Measurements from ENCODE around the gene WDFY1. TPM values are rescaled to one million over a fixed set of nuclear protein-coding genes. Genes with fewer than 3 reads are reported as not detected.

The WDFY1 gene
- total RNA-seq, 1 donor from 2014 or later = 52.6 TPM

GRCh38 chr2:223969856-223970255 lies 24.7 kb upstream of the WDFY1 start:
- H2AFZ ChIP-seq (ENCODE audit: low read depth, low read length) = no peak overlapping the region
- H3K4me1 ChIP-seq (ENCODE audit: insufficient read depth, low read length) = peaks cover 8% of the 10 kb centered on the region
- FAIRE-seq = no peak
- H3K27ac ChIP-seq (ENCODE audit: low read depth, low read length) = no peak overlapping the region
- no peaks in the 10 kb centered on the region for H3K27me3 ChIP-seq (ENCODE audit: insufficient read depth, low read length)
- H3K27me3 Mint-ChIP-seq (ENCODE audit: low read depth, unreplicated experiment) = no peaks in the 10 kb centered on the region
- peaks cover 9% of the 10 kb centered on the region for H3K36me3 ChIP-seq (ENCODE audit: insufficient read depth, low read length)
- H3K79me2 ChIP-seq (ENCODE audit: insufficient read depth, low read length) = peaks cover 9% of the 10 kb centered on the region
- no peak for TF ChIP-seq CTCF (IDR thresholded peaks at IDR 0.05; ENCODE audit: insufficient read depth, low read depth, low read length)
- H3K9ac ChIP-seq (ENCODE audit: low read length) = no peak overlapping the region
- H3K27ac Mint-ChIP-seq (ENCODE audit: unreplicated experiment) = peak overlapping the region; percentile 55
- H3K4me1 Mint-ChIP-seq (ENCODE audit: low read depth, unreplicated experiment) = peaks cover 9% of the 10 kb centered on the region
- no peaks in the 10 kb centered on the region for H4K20me1 ChIP-seq (ENCODE audit: insufficient read depth, low read length)
- no peaks in the 10 kb centered on the region for H3K9me3 Mint-ChIP-seq (ENCODE audit: unreplicated experiment)
- H3K4me3 Mint-ChIP-seq (ENCODE audit: unreplicated experiment) = no peak overlapping the region
- peak; percentile 15 for DNase-seq (ENCODE audit: low read depth)
- H3K4me3 ChIP-seq (ENCODE audit: insufficient read depth, low read depth, low read length) = no peak overlapping the region
- no peak overlapping the region for H3K4me2 ChIP-seq (ENCODE audit: low read length)
- no peaks in the 10 kb centered on the region for H3K36me3 Mint-ChIP-seq (ENCODE audit: low read depth, unreplicated experiment)
- no peaks in the 10 kb centered on the region for H3K9me3 ChIP-seq (ENCODE audit: insufficient read depth, low read depth, low read length)

GRCh38 chr2:223969315-223969714 lies 24.2 kb upstream of the WDFY1 start:
- Mint-ChIP-seq H3K4me1 (ENCODE audit: low read depth, unreplicated experiment) (peaks cover 9% of the 10 kb centered on the region), H3K27me3 (ENCODE audit: low read depth, unreplicated experiment) (no peaks in the 10 kb centered on the region), H3K4me3 (ENCODE audit: unreplicated experiment) (no peak overlapping the region), H3K36me3 (ENCODE audit: low read depth, unreplicated experiment) (no peaks in the 10 kb centered on the region), H3K27ac (ENCODE audit: unreplicated experiment) (no peak overlapping the region), H3K9me3 (ENCODE audit: unreplicated experiment) (no peaks in the 10 kb centered on the region)
- H3K4me1 ChIP-seq (ENCODE audit: insufficient read depth, low read length) = peaks cover 8% of the 10 kb centered on the region
- no peaks in the 10 kb centered on the region for H3K27me3 ChIP-seq (ENCODE audit: insufficient read depth, low read length)
- H3K27ac ChIP-seq (ENCODE audit: low read depth, low read length) = no peak overlapping the region
- no peak overlapping the region for H3K9ac ChIP-seq (ENCODE audit: low read length)
- H2AFZ ChIP-seq (ENCODE audit: low read depth, low read length) = no peak overlapping the region
- H3K4me2 ChIP-seq (ENCODE audit: low read length) = no peak overlapping the region
- DNase-seq (ENCODE audit: low read depth) (no peak), FAIRE-seq (no peak)
- no peak overlapping the region for H3K4me3 ChIP-seq (ENCODE audit: insufficient read depth, low read depth, low read length)
- peaks cover 9% of the 10 kb centered on the region for H3K79me2 ChIP-seq (ENCODE audit: insufficient read depth, low read length)
- no peaks in the 10 kb centered on the region for H4K20me1 ChIP-seq (ENCODE audit: insufficient read depth, low read length)
- peaks cover 8% of the 10 kb centered on the region for H3K36me3 ChIP-seq (ENCODE audit: insufficient read depth, low read length)
- TF ChIP-seq CTCF (IDR thresholded peaks at IDR 0.05; ENCODE audit: insufficient read depth, low read depth, low read length) = no peak
- TF ChIP-seq EZH2 (IDR thresholded peaks at IDR 0.05; ENCODE audit: insufficient read depth, low read length) = no peak
- no peaks in the 10 kb centered on the region for H3K9me3 ChIP-seq (ENCODE audit: insufficient read depth, low read depth, low read length)

GRCh38 chr2:223967981-223968380 lies 22.8 kb upstream of the WDFY1 start:
- no peak overlapping the region for H3K27ac Mint-ChIP-seq (ENCODE audit: unreplicated experiment)

More at GRCh38 chr2:223967981-223968380, 22.8 kb upstream of the WDFY1 start:
- FAIRE-seq = no peak
- H3K4me3 ChIP-seq (ENCODE audit: insufficient read depth, low read depth, low read length) = no peak overlapping the region
- Mint-ChIP-seq H3K4me1 (ENCODE audit: low read depth, unreplicated experiment) (peaks cover 9% of the 10 kb centered on the region), H3K27me3 (ENCODE audit: low read depth, unreplicated experiment) (no peaks in the 10 kb centered on the region), H3K36me3 (ENCODE audit: low read depth, unreplicated experiment) (no peaks in the 10 kb centered on the region), H3K4me3 (ENCODE audit: unreplicated experiment) (no peak overlapping the region), H3K9me3 (ENCODE audit: unreplicated experiment) (no peaks in the 10 kb centered on the region)
- H3K36me3 ChIP-seq (ENCODE audit: insufficient read depth, low read length) = peaks cover 16% of the 10 kb centered on the region
- peaks cover 15% of the 10 kb centered on the region for H3K79me2 ChIP-seq (ENCODE audit: insufficient read depth, low read length)
- peak; percentile 73 for DNase-seq (ENCODE audit: low read depth)
- no peaks in the 10 kb centered on the region for H3K9me3 ChIP-seq (ENCODE audit: insufficient read depth, low read depth, low read length)
- peaks cover 8% of the 10 kb centered on the region for H3K4me1 ChIP-seq (ENCODE audit: insufficient read depth, low read length)
- H3K27ac ChIP-seq (ENCODE audit: low read depth, low read length) = peak overlapping the region; percentile 21
- peak overlapping the region; percentile 38 for H3K4me2 ChIP-seq (ENCODE audit: low read length)
- H3K27me3 ChIP-seq (ENCODE audit: insufficient read depth, low read length) = no peaks in the 10 kb centered on the region
- no peak for TF ChIP-seq EZH2 (IDR thresholded peaks at IDR 0.05; ENCODE audit: insufficient read depth, low read length)
- no peak for TF ChIP-seq CTCF (IDR thresholded peaks at IDR 0.05; ENCODE audit: insufficient read depth, low read depth, low read length)
- peaks cover 9% of the 10 kb centered on the region for H4K20me1 ChIP-seq (ENCODE audit: insufficient read depth, low read length)
- no peak overlapping the region for H3K9ac ChIP-seq (ENCODE audit: low read length)
- H2AFZ ChIP-seq (ENCODE audit: low read depth, low read length) = no peak overlapping the region

Data from astrocyte (in vitro differentiated cells and primary cell).